HepG2 (cell line): ENCODE results near the gene NBPF15. TPM values are rescaled to one million over a fixed set of nuclear protein-coding genes. Genes with fewer than 3 reads are reported as not detected.
A peak's percentile ranks its signal among the peaks of the same experiment; 100 is the strongest.
"Not testable (repeated sequence)": the region's sequence is repeated elsewhere in the genome, so short reads cannot be mapped to it uniquely, and the experiment has no call there.

Experiments used
- AKAP8 ChIP-seq: sonication (generic); formaldehyde crosslinking; IDR thresholded peaks from 2 replicates; pipeline ENCODE4 v1.5.1; 2020; ENCODE audit warnings: mild to moderate bottlenecking, missing genetic modification reagents
- ATF7-NPFF ChIP-seq: sonication (generic); formaldehyde crosslinking; IDR thresholded peaks from 2 replicates; pipeline ENCODE4 v1.8.1; 2023; ENCODE audit warnings: mild to moderate bottlenecking, low read depth, missing genetic modification reagents, moderate library complexity
- BORCS8-MEF2B ChIP-seq: sonication (generic); formaldehyde crosslinking; IDR thresholded peaks from 2 replicates; pipeline ENCODE4 v1.8.0; 2022; ENCODE audit warnings: mild to moderate bottlenecking, missing genetic modification reagents
- CHCHD3 ChIP-seq: sonication (generic); formaldehyde crosslinking; IDR thresholded peaks from 2 replicates; pipeline ENCODE4 v1.8.0; 2022; ENCODE audit warnings: mild to moderate bottlenecking, missing genetic modification reagents, moderate library complexity
- CHD2 ChIP-seq: IDR thresholded peaks from 2 replicates; pipeline ENCODE4 v1.6.1; 2011; ENCODE audit warnings: low read depth, low read length, improper control_type of control experiment
- DMAP1 ChIP-seq: IDR thresholded peaks from 2 replicates; pipeline ENCODE4 v1.6.1; 2016
- FOSL2 ChIP-seq: sonication (generic); formaldehyde crosslinking; IDR thresholded peaks from 2 replicates; pipeline ENCODE4 v1.4.0; 2020; ENCODE audit warnings: missing genetic modification reagents
- FOXK1 ChIP-seq: sonication (generic); formaldehyde crosslinking; IDR thresholded peaks from 2 replicates; pipeline ENCODE4 v1.4.0; 2020; ENCODE audit warnings: low read depth, missing genetic modification reagents, borderline replicate concordance
- KAT7 ChIP-seq: IDR thresholded peaks from 2 replicates; pipeline ENCODE4 v1.6.1; 2018; ENCODE audit warnings: borderline replicate concordance, missing compliant biosample characterization
- MAZ ChIP-seq, 2 experiments: sonication (generic) in 1 of 2; formaldehyde crosslinking in 1 of 2; IDR thresholded peaks; 2 replicates each; pipeline versions ENCODE4 v1.5.0 to v1.6.1; 2012 to 2020; ENCODE audit warnings: low read depth in 2 of 2, mild to moderate bottlenecking in 2 of 2, borderline replicate concordance in 1 of 2, improper control_type of control experiment in 1 of 2, low read length in 1 of 2, missing genetic modification reagents in 1 of 2, moderate library complexity in 1 of 2
- NCOA2 ChIP-seq: sonication (generic); formaldehyde crosslinking; IDR thresholded peaks from 2 replicates; pipeline ENCODE4 v1.8.0; 2022; ENCODE audit warnings: inconsistent platforms
- SAP130 ChIP-seq: IDR thresholded peaks from 2 replicates; pipeline ENCODE4 v1.6.1; 2016; ENCODE audit warnings: low read depth
- SIX1 ChIP-seq: sonication (generic); formaldehyde crosslinking; IDR thresholded peaks from 2 replicates; pipeline ENCODE4 v1.4.0; 2020; ENCODE audit warnings: missing genetic modification reagents, borderline replicate concordance
- ZC3H13 ChIP-seq: sonication (generic); formaldehyde crosslinking; IDR thresholded peaks from 2 replicates; pipeline ENCODE4 v1.8.1; 2023; ENCODE audit warnings: mild to moderate bottlenecking, missing genetic modification reagents, moderate library complexity
- ZNF557 ChIP-seq: sonication (generic); formaldehyde crosslinking; IDR thresholded peaks from 2 replicates; pipeline ENCODE4 v1.4.0; 2020; ENCODE audit warnings: missing genetic modification reagents
- ZNF558 ChIP-seq: sonication (generic); formaldehyde crosslinking; IDR thresholded peaks from 2 replicates; pipeline ENCODE4 v1.9.0; 2022; ENCODE audit warnings: mild to moderate bottlenecking, missing genetic modification reagents, borderline replicate concordance
- ZSCAN9 ChIP-seq: IDR thresholded peaks from 2 replicates; pipeline ENCODE4 v1.6.1; 2016; ENCODE audit warnings: borderline replicate concordance
- polyA plus RNA-seq, 8 experiments: library from polyadenylated mRNA; depleted of rRNA in 3 of 8; stranded (reverse) in 7 of 8; unstranded in 1 of 8; fragments of >200 nt; fragmentation: Illumina TruSeq in 4 of 8; extraction: Trizol in 4 of 8; gene quantifications; 2 replicates each; pipeline versions ENCODE4 v1.2.1 to v1.2.3, GENCODE V29; 2011 to 2016; ENCODE audit warnings: low read depth in 4 of 8, missing spikeins in 1 of 8, mixed read lengths in 1 of 8; ENCODE audit not compliant: insufficient read depth in 1 of 8
- total RNA-seq, 5 experiments: library from RNA; depleted of rRNA; stranded (reverse); fragments of >200 nt; fragmentation: Illumina TruSeq; extraction: Trizol; gene quantifications; 2 replicates each; pipeline ENCODE4 v1.2.3, GENCODE V29; 2016; ENCODE audit warnings: low read depth in 1 of 5
- TF ChIP-seq, protein P1 (sequence below): sonication (generic); formaldehyde crosslinking; conservative IDR thresholded peaks from 2 replicates; pipeline ENCODE4 v1.8.0; 2022; ENCODE audit warnings: low read depth, missing genetic modification reagents
- TF ChIP-seq, protein P2 (sequence below): sonication (generic); formaldehyde crosslinking; IDR thresholded peaks from 2 replicates; pipeline ENCODE4 v1.8.1; 2022; ENCODE audit warnings: low read depth, mild to moderate bottlenecking, missing genetic modification reagents
- TF ChIP-seq, protein P3 (sequence below): sonication (generic); formaldehyde crosslinking; IDR thresholded peaks from 2 replicates; pipeline ENCODE4 v1.4.0; 2020; ENCODE audit warnings: missing genetic modification reagents
- TF ChIP-seq, protein P4 (sequence below): sonication (generic); formaldehyde crosslinking; IDR thresholded peaks from 2 replicates; pipeline ENCODE4 v1.4.0; 2020; ENCODE audit warnings: missing genetic modification reagents

The NBPF15 gene
- total and polyA plus RNA-seq, 2 of the 13 experiments (the other 11 are each of a cell fraction or from before 2014, with no cell fraction given) = 15.5 to 21.2 TPM

DNA sequence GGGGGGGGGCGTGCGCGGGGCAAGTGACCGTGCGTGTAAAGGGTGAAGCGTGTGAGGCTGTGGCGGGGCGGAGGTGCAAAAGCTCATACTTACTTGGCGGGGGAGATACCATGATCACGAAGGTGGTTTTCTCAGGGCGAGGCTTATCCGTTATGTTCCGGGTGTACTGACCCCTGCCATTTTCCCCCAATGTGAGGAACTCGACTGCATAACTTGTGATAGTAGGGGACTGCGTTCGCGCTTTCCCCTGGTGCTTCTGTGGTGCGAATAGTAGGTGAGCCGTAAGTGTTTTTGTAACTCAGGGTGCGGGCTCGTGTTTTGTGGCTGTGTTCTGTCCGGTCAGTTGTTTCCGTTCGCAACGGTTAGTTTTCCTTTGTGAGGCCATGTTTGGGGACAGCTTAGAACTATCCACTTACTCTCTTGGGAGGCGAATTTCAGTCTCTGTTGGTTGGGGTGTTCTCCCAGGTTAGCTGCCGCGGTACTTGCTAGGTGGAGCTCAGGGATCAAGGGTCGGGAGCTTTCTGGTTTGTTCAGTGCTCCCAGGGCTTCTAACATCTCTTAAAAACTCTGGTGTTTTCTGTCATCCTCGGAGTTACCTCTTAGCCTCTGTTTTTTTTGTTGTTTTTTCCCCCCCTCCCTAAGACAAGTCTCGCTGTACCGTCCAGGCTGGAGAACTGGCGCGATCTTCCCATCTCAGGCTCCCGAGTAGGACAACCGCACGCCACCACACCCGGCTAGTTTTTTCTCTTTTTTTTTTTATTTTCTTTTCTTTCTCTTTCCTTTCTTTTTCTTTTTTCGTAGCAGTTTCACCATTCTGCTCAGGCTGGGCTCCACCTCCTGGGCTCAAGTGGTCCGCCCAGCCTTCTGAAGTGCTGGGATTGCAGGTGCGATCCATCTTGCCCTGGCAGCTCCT is 48.7 kb downstream of the NBPF15 start (continued):
- TF ChIP-seq, protein P1, sequence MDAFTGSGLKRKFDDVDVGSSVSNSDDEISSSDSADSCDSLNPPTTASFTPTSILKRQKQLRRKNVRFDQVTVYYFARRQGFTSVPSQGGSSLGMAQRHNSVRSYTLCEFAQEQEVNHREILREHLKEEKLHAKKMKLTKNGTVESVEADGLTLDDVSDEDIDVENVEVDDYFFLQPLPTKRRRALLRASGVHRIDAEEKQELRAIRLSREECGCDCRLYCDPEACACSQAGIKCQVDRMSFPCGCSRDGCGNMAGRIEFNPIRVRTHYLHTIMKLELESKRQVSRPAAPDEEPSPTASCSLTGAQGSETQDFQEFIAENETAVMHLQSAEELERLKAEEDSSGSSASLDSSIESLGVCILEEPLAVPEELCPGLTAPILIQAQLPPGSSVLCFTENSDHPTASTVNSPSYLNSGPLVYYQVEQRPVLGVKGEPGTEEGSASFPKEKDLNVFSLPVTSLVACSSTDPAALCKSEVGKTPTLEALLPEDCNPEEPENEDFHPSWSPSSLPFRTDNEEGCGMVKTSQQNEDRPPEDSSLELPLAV (CRISPR knock-in tag) = 0 out of 2 replicates have a peak, but pooled peaks have one; percentile 33
- 0 out of 2 replicates have a peak, but pooled peaks have one; percentile 45 for TF ChIP-seq NCOA2 (CRISPR knock-in tag)
- TF ChIP-seq CHD2 = peak; percentile 54; the same call in 1 of the 2 replicates
- peak; percentile 52; the same call in 1 of the 2 replicates for TF ChIP-seq BORCS8-MEF2B (CRISPR knock-in tag)
- peak; percentile 21; the same call in 1 of the 2 replicates for TF ChIP-seq DMAP1 (CRISPR knock-in tag)
- TF ChIP-seq KAT7 (CRISPR knock-in tag) = peak; percentile 55; the same call in 1 of the 2 replicates
- 0 out of 2 replicates have a peak, but pooled peaks have one; percentile 46 for TF ChIP-seq AKAP8
- TF ChIP-seq, protein P2, sequence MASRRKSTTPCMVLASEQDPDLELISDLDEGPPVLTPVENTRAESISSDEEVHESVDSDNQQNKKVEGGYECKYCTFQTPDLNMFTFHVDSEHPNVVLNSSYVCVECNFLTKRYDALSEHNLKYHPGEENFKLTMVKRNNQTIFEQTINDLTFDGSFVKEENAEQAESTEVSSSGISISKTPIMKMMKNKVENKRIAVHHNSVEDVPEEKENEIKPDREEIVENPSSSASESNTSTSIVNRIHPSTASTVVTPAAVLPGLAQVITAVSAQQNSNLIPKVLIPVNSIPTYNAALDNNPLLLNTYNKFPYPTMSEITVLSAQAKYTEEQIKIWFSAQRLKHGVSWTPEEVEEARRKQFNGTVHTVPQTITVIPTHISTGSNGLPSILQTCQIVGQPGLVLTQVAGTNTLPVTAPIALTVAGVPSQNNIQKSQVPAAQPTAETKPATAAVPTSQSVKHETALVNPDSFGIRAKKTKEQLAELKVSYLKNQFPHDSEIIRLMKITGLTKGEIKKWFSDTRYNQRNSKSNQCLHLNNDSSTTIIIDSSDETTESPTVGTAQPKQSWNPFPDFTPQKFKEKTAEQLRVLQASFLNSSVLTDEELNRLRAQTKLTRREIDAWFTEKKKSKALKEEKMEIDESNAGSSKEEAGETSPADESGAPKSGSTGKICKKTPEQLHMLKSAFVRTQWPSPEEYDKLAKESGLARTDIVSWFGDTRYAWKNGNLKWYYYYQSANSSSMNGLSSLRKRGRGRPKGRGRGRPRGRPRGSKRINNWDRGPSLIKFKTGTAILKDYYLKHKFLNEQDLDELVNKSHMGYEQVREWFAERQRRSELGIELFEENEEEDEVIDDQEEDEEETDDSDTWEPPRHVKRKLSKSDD (CRISPR knock-in tag) = 0 out of 2 replicates have a peak, but pooled peaks have one; percentile 46
- not testable (repeated sequence) for TF ChIP-seq MAZ (IDR thresholded peaks at IDR 0.05; ENCODE audit: borderline replicate concordance, low read depth, low read length)
- TF ChIP-seq MAZ (CRISPR knock-in tag; IDR thresholded peaks at IDR 0.05; ENCODE audit: low read depth) = 0 out of 2 replicates have a peak, but pooled peaks have one; percentile 51
- TF ChIP-seq SAP130 (CRISPR knock-in tag) = peak; percentile 47
- TF ChIP-seq, protein P3, sequence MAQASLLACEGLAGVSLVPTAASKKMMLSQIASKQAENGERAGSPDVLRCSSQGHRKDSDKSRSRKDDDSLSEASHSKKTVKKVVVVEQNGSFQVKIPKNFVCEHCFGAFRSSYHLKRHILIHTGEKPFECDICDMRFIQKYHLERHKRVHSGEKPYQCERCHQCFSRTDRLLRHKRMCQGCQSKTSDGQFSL = peak; percentile 55; the same call in 1 of the 2 replicates
- 0 out of 2 replicates have a peak, but pooled peaks have one; percentile 35 for TF ChIP-seq ZSCAN9 (CRISPR knock-in tag)
- TF ChIP-seq ZNF558 (CRISPR knock-in tag) = 0 out of 2 replicates have a peak, but pooled peaks have one; percentile 49
- TF ChIP-seq, protein P4, sequence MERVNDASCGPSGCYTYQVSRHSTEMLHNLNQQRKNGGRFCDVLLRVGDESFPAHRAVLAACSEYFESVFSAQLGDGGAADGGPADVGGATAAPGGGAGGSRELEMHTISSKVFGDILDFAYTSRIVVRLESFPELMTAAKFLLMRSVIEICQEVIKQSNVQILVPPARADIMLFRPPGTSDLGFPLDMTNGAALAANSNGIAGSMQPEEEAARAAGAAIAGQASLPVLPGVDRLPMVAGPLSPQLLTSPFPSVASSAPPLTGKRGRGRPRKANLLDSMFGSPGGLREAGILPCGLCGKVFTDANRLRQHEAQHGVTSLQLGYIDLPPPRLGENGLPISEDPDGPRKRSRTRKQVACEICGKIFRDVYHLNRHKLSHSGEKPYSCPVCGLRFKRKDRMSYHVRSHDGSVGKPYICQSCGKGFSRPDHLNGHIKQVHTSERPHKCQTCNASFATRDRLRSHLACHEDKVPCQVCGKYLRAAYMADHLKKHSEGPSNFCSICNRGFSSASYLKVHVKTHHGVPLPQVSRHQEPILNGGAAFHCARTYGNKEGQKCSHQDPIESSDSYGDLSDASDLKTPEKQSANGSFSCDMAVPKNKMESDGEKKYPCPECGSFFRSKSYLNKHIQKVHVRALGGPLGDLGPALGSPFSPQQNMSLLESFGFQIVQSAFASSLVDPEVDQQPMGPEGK (CRISPR knock-in tag) = peak; percentile 45
- TF ChIP-seq ZNF557 (CRISPR knock-in tag) = peak; percentile 71; the same call in 1 of the 2 replicates
- TF ChIP-seq CHCHD3 (CRISPR knock-in tag) = 0 out of 2 replicates have a peak, but pooled peaks have one; percentile 47
- TF ChIP-seq SIX1 (CRISPR knock-in tag) = peak; percentile 48; the same call in 1 of the 2 replicates
- peak; percentile 37; the same call in 1 of the 2 replicates for TF ChIP-seq FOXK1 (CRISPR knock-in tag)
- TF ChIP-seq ATF7-NPFF = peak; percentile 81; the same call in 1 of the 2 replicates
- TF ChIP-seq ZC3H13 (CRISPR knock-in tag) = peak; percentile 53; the same call in 1 of the 2 replicates
- 0 out of 2 replicates have a peak, but pooled peaks have one; percentile 51 for TF ChIP-seq FOSL2 (CRISPR knock-in tag)
